Sciatic nerve (tissue), 2 donors: ENCODE results near the gene MBTPS1. TPM values are rescaled to one million over a fixed set of nuclear protein-coding genes. Genes with fewer than 3 reads are reported as not detected.

Experiments
- ATAC-seq: fragments of 200-7000 bp; cut with Tn5 transposase; one replicate; pipeline ENCODE4 v1.9.1; 2020; ENCODE audit warnings: mild to moderate bottlenecking, moderate library complexity
- DNase-seq: peaks from one replicate; pipeline ENCODE4 v3.0.0-alpha.2; 2020; ENCODE audit warnings: low spot score
- intact Hi-C: fragments of 100-400 bp; cut with DNase I; formaldehyde crosslinking; loops from one replicate; pipeline ENCODE4 v1.14.2; 2022
- total RNA-seq: library from RNA; stranded (reverse); fragmentation: NEBNext Ultra II Directional; extraction: Animal tissue kit (Norgen Biotek cat#: 25700); gene quantifications from one replicate; pipeline ENCODE4 v1.2.1, GENCODE V29; 2021
- donor health status: DM: no; HTN: no; CAD: no.
- donor health status: DM: no; HTN: no; CAD: no.

The MBTPS1 gene
- total RNA-seq, 1 donor from 2014 or later = 91.1 TPM

- no peak for DNase-seq
- intact Hi-C loops = no loop called here
- no peak for ATAC-seq
Measured at GRCh38 chr16:84109598-84110335, 7.0 kb downstream of the MBTPS1 start.

- DNase-seq (no peak), ATAC-seq (no peak)
- intact Hi-C loops = no loop called here
Measured at GRCh38 chr16:84107921-84108320, 8.8 kb downstream of the MBTPS1 start.

- intact Hi-C loops = no loop called here
- DNase-seq (no peak), ATAC-seq (no peak)
Measured at GRCh38 chr16:84105948-84106740, 10.6 kb downstream of the MBTPS1 start.

- peak; percentile 23 for ATAC-seq
- DNase-seq = no peak
- intact Hi-C loops = no loop called here
Measured at GRCh38 chr16:84105301-84105815, 11.4 kb downstream of the MBTPS1 start.

GRCh38 chr16:84104231-84104630, 12.5 kb downstream of the MBTPS1 start:
- DNase-seq = no peak
- intact Hi-C loops = loop anchor here (5.0 kb wide), 1 partner anchor 1463 kb away; no protein-coding TSS in a partner anchor
- no peak for ATAC-seq

- no peak for DNase-seq
- ATAC-seq = no peak
- intact Hi-C loops = loop anchor here (5.0 kb wide), 1 partner anchor 1464 kb away; no protein-coding TSS in a partner anchor
Measured at GRCh38 chr16:84103678-84104077, 13.1 kb downstream of the MBTPS1 start.

GRCh38 chr16:84098939-84099338, 17.8 kb downstream of the MBTPS1 start:
- DNase-seq (no peak), ATAC-seq (no peak)
- intact Hi-C loops = no loop called here

GRCh38 chr16:84096447-84097005, 20.2 kb downstream of the MBTPS1 start:
- ATAC-seq (no peak), DNase-seq (no peak)
- intact Hi-C loops = no loop called here

GRCh38 chr16:84095466-84095865, 21.3 kb downstream of the MBTPS1 start:
- intact Hi-C loops = no loop called here
- ATAC-seq (no peak), DNase-seq (no peak)

- ATAC-seq = no peak
Measured at GRCh38 chr16:84093879-84094270, 22.9 kb downstream of the MBTPS1 start.

GRCh38 chr16:84093120-84093878, 23.4 kb downstream of the MBTPS1 start:
- intact Hi-C loops = no loop called here
- DNase-seq (no peak), ATAC-seq (no peak)

More at GRCh38 chr16:84093879-84094270, 22.9 kb downstream of the MBTPS1 start:
- intact Hi-C loops = no loop called here
- no peak for DNase-seq

GRCh38 chr16:84091460-84091859, 25.3 kb downstream of the MBTPS1 start:
- DNase-seq (no peak), ATAC-seq (no peak)
- intact Hi-C loops = loop anchor here (1.0 kb wide), 1 partner anchor 24 kb away; no protein-coding TSS in a partner anchor

- intact Hi-C loops = no loop called here
- DNase-seq (no peak), ATAC-seq (no peak)
Measured at GRCh38 chr16:84090211-84090610, 26.5 kb downstream of the MBTPS1 start.

GRCh38 chr16:84088695-84089395, 27.9 kb downstream of the MBTPS1 start:
- no peak for DNase-seq
- intact Hi-C loops = loop anchor here (10.0 kb wide), 1 partner anchor 96 kb away; the partner anchor contains the start of gene TAF1C
- no peak for ATAC-seq

GRCh38 chr16:84087466-84088151, 29.1 kb downstream of the MBTPS1 start:
- DNase-seq (no peak), ATAC-seq (no peak)
- intact Hi-C loops = loop anchor here (10.0 kb wide), 1 partner anchor 97 kb away; the partner anchor contains the start of gene TAF1C

- intact Hi-C loops = loop anchor here (10.0 kb wide), 1 partner anchor 98 kb away; the partner anchor contains the start of gene TAF1C
- no peak for DNase-seq
- no peak for ATAC-seq
Measured at GRCh38 chr16:84087001-84087400, 29.7 kb downstream of the MBTPS1 start.

GRCh38 chr16:84086341-84086740, 30.4 kb downstream of the MBTPS1 start:
- intact Hi-C loops = loop anchor here (10.0 kb wide), 1 partner anchor 98 kb away; the partner anchor contains the start of gene TAF1C
- DNase-seq (no peak), ATAC-seq (no peak)
